SK-N-SH (cell line): Measurements from ENCODE around the gene EGF.

Experiments
- PBX3 ChIP-seq: IDR thresholded peaks from 2 replicates; pipeline ENCODE4; 2012
- POLR2AphosphoS5 ChIP-seq: IDR thresholded peaks from 2 replicates; pipeline ENCODE4 v1.6.1; 2012; ENCODE audit warnings: low read depth, low read length
- REST ChIP-seq: IDR thresholded peaks from 2 replicates; pipeline ENCODE4 v1.6.1; 2012; ENCODE audit warnings: mild to moderate bottlenecking, low read depth, low read length, moderate library complexity
- YY1 ChIP-seq: IDR thresholded peaks from 2 replicates; pipeline ENCODE4 v1.4.0; 2012; ENCODE audit warnings: low read depth, mild to moderate bottlenecking
- TF ChIP-seq, protein P1 (sequence below): fragments of 150-350 bp; IDR thresholded peaks from 2 replicates; pipeline ENCODE4 v1.6.1; 2016; ENCODE audit warnings: mild to moderate bottlenecking, low read depth, low read length

GRCh38 chr4:109998867-109999584 is 86.3 kb downstream of the EGF start:
- TF ChIP-seq YY1 = no peak
- no peak for TF ChIP-seq REST
- no peak for TF ChIP-seq POLR2AphosphoS5
- no peak for TF ChIP-seq PBX3
- TF ChIP-seq, protein P1, sequence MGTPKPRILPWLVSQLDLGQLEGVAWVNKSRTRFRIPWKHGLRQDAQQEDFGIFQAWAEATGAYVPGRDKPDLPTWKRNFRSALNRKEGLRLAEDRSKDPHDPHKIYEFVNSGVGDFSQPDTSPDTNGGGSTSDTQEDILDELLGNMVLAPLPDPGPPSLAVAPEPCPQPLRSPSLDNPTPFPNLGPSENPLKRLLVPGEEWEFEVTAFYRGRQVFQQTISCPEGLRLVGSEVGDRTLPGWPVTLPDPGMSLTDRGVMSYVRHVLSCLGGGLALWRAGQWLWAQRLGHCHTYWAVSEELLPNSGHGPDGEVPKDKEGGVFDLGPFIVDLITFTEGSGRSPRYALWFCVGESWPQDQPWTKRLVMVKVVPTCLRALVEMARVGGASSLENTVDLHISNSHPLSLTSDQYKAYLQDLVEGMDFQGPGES = no peak
